GM18951 (cell line): ENCODE data around the gene U2AF2.

ENCODE experiments used
- POLR2A ChIP-seq: IDR thresholded peaks from 4 replicates; pipeline ENCODE4 v1.6.1; 2011; ENCODE audit warnings: mild to moderate bottlenecking; ENCODE audit not compliant: insufficient read length, insufficient read depth; ENCODE audit errors: extremely low read depth
- in situ Hi-C: fragments of 300-500 bp; cut with MboI; formaldehyde crosslinking; loops from one replicate; pipeline ENCODE4 v1.12.0; 2022; ENCODE audit warnings: low sequenced_read_pairs, mixed read lengths, inconsistent platforms; ENCODE audit not compliant: unreplicated experiment

The U2AF2 gene

DNA sequence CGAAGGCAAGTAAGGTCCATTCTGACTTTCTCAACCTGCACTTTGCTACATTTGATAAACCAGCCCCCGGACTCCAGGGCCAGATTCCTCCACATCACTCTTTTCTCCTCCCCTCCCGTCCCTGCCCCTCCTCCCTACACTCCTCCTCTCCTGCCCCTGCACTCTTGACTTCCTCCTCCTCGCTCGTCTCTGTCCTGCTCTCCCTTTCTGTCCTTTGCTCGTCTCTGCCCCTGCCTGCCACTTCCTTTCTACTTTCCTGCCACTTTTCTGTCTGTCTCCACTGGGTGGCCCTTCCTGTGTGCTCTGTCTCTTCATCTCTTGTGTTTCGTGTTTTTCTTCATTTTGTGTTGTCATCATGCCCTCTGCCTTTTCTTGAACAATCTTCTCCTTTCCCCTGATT is 7.0 kb downstream of the U2AF2 start:
- in situ Hi-C loops, result no loop called here
- TF ChIP-seq POLR2A, result no peak

DNA sequence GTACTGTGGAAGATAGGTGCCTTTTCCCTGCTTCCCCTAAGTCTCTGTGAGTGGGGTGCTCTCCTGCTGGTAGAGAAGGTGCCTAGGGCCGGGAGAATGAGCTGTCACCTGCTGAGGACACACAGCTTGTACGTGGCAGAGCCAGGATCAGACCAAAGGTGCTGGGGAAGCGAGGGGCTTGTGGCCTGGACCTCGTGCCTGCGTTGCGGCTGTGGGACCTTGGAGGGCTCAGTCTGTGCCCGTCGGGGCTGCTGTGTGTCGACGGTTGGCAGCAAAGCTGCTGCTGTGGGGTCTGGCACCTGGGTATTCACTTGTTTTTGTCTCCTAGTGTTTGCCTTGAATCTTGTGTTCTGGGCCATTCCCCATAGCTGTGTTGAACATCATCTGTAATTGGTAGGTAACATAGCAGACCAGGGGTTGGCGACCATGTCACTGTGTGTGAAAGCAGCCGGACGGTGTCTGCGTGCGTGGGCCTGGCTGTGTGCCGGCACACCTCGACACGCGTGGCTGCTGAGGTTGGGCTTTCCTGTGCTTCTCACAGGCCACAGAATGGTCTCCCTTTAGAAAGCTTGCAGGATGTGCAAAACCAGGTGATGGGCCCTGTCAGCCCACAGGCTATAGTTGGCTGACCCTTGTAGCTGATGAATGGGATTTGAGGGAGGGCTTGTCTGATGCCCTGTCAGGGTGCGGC is 9.2 kb downstream of the U2AF2 start:
- no peak for TF ChIP-seq POLR2A
- in situ Hi-C loops, result no loop called here

DNA sequence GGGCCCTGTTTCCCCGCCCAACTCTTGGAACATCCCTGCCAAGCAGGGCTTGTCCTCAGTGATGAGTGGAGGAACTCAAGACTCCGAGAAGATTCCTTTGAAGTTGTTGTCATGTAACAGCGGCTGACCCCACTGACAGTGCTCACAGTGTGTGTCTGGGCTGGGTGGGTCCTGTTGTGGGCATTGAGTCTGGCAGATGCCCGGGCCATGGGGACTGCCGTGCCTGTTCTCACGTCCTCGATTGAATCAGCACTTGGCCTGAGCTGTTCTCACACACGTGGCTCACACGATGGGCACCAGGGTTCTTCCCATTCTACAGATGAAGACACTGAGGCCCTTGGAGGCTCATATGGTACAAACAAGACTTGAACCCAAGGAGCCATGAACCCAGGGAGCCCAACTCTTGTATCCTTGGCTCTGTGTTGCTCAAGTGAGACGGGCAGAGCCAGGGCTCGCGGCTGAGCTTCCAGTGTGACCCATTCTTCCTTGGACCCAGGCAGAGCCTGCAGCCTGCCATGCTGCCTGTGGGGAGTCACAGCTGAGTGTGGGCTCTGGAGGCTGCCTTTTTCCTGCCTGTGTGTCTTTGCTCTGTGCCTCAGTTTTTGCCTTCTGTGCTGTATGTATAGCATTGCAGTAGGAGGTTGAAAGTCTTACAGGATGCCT is 11.6 kb downstream of the U2AF2 start:
- in situ Hi-C loops, result no loop called here
- TF ChIP-seq POLR2A, result no peak

DNA sequence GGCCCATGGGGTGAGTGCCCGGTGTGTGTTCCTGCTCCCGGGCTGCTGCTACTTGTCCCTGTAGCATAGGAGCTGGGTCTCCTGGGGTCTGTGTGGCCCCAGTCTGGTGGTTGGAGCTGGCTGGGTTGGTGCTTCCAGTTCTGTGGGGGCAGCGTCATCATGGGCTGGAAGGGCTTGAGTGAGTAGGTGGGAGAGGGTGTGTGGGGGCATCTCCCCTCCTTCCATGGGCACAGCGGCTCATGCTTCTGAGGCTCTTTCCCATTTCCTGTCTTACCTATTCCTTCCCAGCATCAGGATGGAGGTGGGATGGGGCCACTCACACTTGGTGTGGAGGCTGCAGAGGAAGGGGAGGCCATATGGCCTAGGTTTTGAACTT is 12.2 kb downstream of the U2AF2 start:
- in situ Hi-C loops, result no loop called here
- no peak for TF ChIP-seq POLR2A

DNA sequence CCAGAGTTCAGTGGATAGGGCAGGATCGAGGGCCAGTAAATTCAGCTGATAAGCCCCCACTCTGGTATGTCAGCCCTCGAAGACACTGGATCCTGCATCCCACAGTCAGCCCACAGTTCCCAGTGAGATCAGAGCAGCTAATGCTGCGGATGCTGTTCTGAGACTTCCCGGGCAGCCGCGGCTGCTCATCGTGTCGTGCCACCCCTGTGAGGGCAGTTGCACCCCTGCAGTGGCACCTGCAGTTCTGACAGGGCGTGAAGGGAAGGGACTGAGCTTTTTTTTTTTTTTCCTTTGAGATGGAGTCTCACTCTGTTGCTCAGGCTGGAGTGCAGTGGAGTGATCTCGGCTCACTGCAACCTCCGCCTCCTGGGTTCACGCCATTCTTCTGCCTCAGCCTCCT is 12.7 kb downstream of the U2AF2 start:
- no peak for TF ChIP-seq POLR2A
- in situ Hi-C loops, result no loop called here

DNA sequence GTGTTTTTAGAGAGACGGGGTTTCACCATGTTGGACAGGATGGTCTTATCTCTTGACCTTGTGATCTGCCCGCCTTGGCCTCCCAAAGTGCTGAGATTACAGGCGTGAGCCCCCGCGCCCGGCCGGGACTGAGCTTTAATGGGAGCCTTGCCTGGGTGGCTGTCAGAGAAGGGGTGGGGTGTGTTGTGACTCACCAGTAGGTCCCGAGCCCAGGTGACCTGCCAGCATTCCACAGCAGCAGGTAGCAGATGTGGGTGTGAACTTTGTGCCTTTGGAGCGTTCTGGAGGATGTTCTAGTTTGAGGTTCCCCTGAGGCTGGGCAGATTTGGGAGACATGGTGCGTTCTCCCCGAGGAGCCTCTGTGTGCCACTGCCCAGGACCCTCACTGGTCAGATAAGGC is 13.1 kb downstream of the U2AF2 start:
- in situ Hi-C loops, result no loop called here
- no peak for TF ChIP-seq POLR2A

DNA sequence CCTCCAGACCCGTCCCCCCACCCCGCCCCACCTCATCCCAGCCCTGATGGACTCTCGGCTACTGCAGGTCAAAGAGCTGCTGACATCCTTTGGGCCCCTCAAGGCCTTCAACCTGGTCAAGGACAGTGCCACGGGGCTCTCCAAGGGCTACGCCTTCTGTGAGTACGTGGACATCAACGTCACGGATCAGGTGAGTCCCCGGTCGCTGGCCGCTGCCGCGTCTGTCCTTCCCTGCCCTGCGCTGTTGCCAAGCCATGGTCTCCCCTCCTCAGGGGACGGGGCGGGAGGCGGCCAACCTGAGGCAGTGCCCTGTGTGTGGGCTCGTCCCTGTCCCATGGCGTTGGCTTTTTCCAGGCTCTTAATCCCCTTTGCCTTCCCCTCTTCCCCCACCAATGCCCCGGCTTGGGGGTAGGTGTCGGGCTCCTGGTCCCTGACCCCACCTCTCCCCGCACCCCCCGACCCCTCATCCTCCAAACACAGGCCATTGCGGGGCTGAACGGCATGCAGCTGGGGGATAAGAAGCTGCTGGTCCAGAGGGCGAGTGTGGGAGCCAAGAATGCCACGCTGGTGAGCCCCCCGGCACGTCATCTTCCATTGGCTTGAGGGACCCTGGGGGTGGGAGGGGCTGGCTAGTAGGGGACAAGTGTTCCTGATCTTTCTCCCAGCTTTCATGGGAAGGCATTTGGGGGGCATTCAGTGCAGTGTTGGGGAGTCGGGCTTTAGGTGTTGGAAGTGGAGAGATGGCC is 13.9 kb downstream of the U2AF2 start:
- in situ Hi-C loops, result no loop called here
- no peak for TF ChIP-seq POLR2A

DNA sequence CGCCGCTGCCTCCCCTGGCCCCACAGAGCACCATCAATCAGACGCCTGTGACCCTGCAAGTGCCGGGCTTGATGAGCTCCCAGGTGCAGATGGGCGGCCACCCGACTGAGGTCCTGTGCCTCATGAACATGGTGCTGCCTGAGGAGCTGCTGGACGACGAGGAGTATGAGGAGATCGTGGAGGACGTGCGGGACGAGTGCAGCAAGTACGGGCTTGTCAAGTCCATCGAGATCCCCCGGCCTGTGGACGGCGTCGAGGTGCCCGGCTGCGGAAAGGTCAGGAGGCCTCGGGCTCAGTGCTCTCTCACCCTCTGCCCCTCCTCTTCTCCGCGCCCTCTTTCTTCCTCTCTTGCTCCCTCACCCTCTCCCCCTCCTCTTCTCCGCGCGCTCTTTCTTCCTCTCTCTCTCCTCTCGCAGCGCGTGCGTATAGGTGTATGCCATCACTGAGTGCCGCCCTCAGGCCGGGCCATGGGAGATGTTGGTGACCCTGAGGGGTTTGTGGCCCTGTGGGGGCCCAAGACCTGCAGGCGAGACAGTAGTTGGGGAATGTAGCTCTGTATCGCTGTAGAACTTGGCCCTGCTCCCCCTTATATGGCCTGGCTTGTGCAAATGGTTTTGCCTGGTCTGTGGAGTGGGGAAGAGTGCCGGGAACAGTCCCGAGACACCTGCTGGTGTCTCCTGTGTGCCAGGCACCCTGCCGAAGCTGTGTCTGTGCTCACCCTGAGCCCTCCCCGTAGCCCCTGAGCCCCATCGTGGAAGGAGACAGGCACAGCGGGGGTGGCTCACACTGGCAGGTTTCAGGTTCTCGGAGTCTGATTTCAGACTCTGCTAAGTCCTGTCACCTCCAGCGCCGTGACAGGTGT is 14.8 kb downstream of the U2AF2 start:
- no peak for TF ChIP-seq POLR2A
- in situ Hi-C loops, result no loop called here

DNA sequence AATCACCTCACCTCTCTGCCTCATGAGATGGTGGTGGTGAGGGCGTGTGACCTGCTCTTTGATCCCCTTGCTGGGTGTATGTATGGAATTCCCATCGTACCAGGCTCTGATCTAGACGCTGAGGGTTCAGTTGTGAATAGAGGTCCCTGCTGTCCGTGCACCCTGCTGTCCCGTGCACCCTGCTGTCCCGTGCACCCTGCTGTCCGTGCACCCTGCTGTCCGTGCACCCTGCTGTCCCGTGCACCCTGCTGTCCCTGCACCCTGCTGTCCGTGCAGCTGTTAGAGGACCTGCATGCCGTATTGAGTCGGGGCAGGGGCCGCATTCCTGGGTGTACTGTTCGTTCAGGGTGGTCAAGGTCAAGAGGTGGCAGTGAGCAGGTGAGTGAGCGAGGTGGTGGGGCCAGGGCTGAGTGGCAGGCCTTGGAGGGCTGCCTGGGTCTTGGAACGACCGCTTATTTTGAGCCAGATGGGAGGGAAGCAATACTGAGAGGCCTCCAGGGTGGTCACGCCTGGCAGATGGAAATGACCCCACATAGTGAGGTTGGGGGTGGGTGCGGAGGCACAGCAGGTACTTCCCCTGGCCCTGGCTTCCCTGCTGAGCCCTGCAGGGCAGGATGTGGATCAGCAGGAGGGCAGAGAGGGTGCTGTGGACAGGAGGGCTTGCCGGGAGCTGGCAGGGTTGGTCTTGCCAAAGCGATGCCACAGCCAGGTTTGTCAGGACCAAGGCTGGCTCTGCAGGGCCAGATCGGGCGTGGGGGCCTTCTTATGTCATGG is 15.6 kb downstream of the U2AF2 start:
- TF ChIP-seq POLR2A, result no peak
- in situ Hi-C loops, result no loop called here

DNA sequence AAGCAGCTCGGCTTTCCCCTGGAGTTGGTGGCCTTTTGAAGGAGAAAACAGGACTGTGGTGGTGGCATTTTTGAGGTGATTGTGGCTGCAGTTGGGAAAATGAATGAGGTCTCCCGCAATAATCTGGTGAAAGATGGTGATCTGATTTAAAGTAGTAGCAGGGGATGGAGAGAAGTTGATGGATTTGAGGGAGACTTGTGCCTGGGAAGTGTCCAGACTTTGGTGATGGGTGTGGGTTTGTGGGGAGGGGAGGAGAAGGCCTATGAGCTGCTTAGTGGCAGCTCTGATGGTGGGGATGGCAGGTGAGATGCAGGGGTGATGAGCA is 16.2 kb downstream of the U2AF2 start:
- in situ Hi-C loops, result no loop called here

DNA sequence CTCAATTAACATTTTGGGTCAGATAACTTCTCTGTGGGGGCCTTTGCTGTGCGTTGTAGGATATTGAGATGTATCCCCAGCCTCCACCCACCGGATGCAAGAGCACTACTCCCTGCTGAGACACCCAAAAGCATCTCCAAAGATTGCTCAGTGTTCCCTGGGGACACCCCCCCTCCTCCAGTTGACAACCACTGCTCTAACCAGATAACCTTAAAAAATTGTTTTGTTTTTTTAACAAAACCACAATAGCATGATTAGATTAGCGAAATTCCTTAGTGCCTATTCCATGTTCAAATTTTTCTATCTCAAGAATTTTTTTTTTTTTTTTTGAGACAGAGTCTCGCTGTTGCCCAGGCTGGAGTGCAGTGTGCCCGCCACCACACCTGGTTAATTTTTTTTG is 17.6 kb downstream of the U2AF2 start:
- in situ Hi-C loops, result no loop called here

More for the DNA sequence above, 16.2 kb downstream of the U2AF2 start:
- TF ChIP-seq POLR2A, result no peak

DNA sequence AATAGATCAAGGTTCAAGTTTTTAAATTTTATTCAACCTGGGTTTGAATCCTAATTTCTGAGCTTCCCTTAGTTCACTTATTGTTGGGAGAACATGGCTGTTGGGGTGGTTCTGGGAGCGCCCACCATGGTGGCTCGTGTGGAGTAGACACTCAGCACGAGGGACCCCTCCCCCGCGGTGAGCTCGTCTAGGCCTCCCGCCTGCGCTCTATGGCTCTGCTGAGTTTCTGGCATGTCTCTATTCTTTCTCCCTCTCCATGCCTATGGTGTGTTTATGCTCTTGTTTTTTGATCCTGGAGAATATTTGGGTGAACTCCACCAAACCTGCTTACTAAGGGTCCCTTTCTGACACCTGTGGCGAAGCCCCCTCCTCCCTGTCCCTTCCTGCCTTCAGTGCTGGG is 18.6 kb downstream of the U2AF2 start:
- no peak for TF ChIP-seq POLR2A
- in situ Hi-C loops, result no loop called here

More for the DNA sequence above, 17.6 kb downstream of the U2AF2 start:
- TF ChIP-seq POLR2A, result no peak
